SK-N-MC (cell line): ENCODE data around the gene FAIM2.

Experiments
- EZH2 ChIP-seq: fragments of 200-600 bp; sonication (generic); IDR thresholded peaks from one replicate; pipeline ENCODE4 v1.6.1; 2017; ENCODE audit warnings: antibody characterized with exemption
- POLR2AphosphoS5 ChIP-seq: IDR thresholded peaks from 2 replicates; pipeline ENCODE4 v1.6.1; 2012; ENCODE audit warnings: mild to moderate bottlenecking, low read depth, low read length, borderline replicate concordance

DNA sequence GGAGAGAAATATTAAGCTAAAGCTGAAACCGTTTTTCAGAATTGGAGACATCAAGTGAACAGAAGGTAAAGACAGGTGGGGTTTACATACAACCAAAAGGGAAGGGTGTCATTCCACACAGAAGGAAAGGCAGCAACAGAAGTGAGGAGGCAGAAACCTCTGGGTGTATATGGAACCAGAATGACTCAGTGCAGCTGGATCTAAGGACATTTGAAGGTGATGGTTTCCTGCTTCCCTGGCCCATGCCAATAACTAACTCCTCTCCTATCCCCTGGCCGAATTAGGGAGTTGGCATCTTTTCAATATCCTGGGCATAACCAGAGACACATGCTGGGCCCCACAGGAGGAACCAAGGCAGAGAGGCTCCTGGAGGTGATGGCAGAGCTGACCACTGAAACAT, 83.9 kb downstream of the FAIM2 start:
- TF ChIP-seq EZH2 = no peak
- TF ChIP-seq POLR2AphosphoS5 = no peak
